H9 (cell line): ENCODE measurements around the gene ATP1A4. TPM values are rescaled to one million over a fixed set of nuclear protein-coding genes. Genes with fewer than 3 reads are reported as not detected.

ENCODE experiments used
- DNase-seq: peaks from one replicate; pipeline ENCODE4 v3.0.0-alpha.2; 2017
- H2AFZ ChIP-seq: one replicate; pipeline ENCODE4 v1.6.1; 2013; ENCODE audit warnings: mild to moderate bottlenecking, low read length, control low read depth, moderate library complexity
- H2AK5ac ChIP-seq: 2 replicates; pipeline ENCODE4 v1.6.1; 2013; ENCODE audit warnings: low read length, control low read depth, mixed read lengths; ENCODE audit not compliant: insufficient read length
- H2BK120ac ChIP-seq: one replicate; pipeline ENCODE4 v1.6.1; 2013; ENCODE audit warnings: low read depth, mild to moderate bottlenecking, low read length, control low read depth, inconsistent platforms; ENCODE audit not compliant: poor library complexity, severe bottlenecking
- H2BK12ac ChIP-seq: 2 replicates; pipeline ENCODE4 v1.6.1; 2013; ENCODE audit warnings: low read length, control low read depth, mixed read lengths, low read depth; ENCODE audit not compliant: insufficient read length
- H2BK15ac ChIP-seq: 2 replicates; pipeline ENCODE4 v1.6.1; 2013; ENCODE audit warnings: low read depth, low read length, control low read depth
- H2BK20ac ChIP-seq: one replicate; pipeline ENCODE4 v1.6.1; 2013; ENCODE audit warnings: low read depth, mild to moderate bottlenecking, low read length, control low read depth, inconsistent platforms; ENCODE audit not compliant: poor library complexity, severe bottlenecking
- H2BK5ac ChIP-seq: 2 replicates; pipeline ENCODE4 v1.6.1; 2013; ENCODE audit warnings: low read length, control low read depth, mixed read lengths; ENCODE audit not compliant: insufficient read length
- H3K14ac ChIP-seq: 2 replicates; pipeline ENCODE4 v1.6.1; 2013; ENCODE audit warnings: low read length, control low read depth; ENCODE audit not compliant: insufficient read depth
- H3K18ac ChIP-seq: 2 replicates; pipeline ENCODE4 v1.6.1; 2013; ENCODE audit warnings: low read depth, mild to moderate bottlenecking, mixed read lengths, low read length, control low read depth; ENCODE audit not compliant: insufficient read length
- H3K23ac ChIP-seq: 2 replicates; pipeline ENCODE4 v1.6.1; 2013; ENCODE audit warnings: low read length, control low read depth, mixed read lengths, low read depth; ENCODE audit not compliant: insufficient read length
- H3K23me2 ChIP-seq: 2 replicates; pipeline ENCODE4 v1.6.1; 2013; ENCODE audit warnings: low read depth, mild to moderate bottlenecking, mixed read lengths, low read length, control low read depth; ENCODE audit not compliant: insufficient read length, poor library complexity, severe bottlenecking
- H3K27ac ChIP-seq: 2 replicates; pipeline ENCODE4 v1.5.1; 2013; ENCODE audit warnings: low read length, control low read depth, mixed read lengths, low read depth; ENCODE audit not compliant: insufficient read length
- H3K27me3 ChIP-seq: 2 replicates; pipeline ENCODE4 v1.6.1; 2013; ENCODE audit warnings: low read length, control low read depth, inconsistent platforms; ENCODE audit not compliant: insufficient read depth
- H3K4ac ChIP-seq: 2 replicates; pipeline ENCODE4 v1.6.1; 2013; ENCODE audit warnings: low read depth, mild to moderate bottlenecking, control low read depth, inconsistent platforms, low read length, moderate library complexity
- H3K4me1 ChIP-seq: 2 replicates; pipeline ENCODE4 v1.6.1; 2013; ENCODE audit warnings: low read length, control low read depth, inconsistent platforms; ENCODE audit not compliant: insufficient read depth
- H3K4me2 ChIP-seq: 2 replicates; pipeline ENCODE4 v1.6.1; 2013; ENCODE audit warnings: low read length, control low read depth, mixed read lengths; ENCODE audit not compliant: insufficient read length, insufficient read depth
- H3K56ac ChIP-seq: 2 replicates; pipeline ENCODE4 v1.6.1; 2013; ENCODE audit warnings: low read depth, mild to moderate bottlenecking, mixed read lengths, low read length, control low read depth; ENCODE audit not compliant: insufficient read length
- H3K79me1 ChIP-seq: 2 replicates; pipeline ENCODE4 v1.6.1; 2013; ENCODE audit warnings: low read depth, mild to moderate bottlenecking, moderate library complexity, low read length, control low read depth, inconsistent platforms; ENCODE audit not compliant: insufficient read depth, poor library complexity, severe bottlenecking
- H3K79me2 ChIP-seq: 2 replicates; pipeline ENCODE4 v1.6.1; 2013; ENCODE audit warnings: low read length, control low read depth, inconsistent platforms; ENCODE audit not compliant: insufficient read depth
- H3K9ac ChIP-seq: 2 replicates; pipeline ENCODE4 v1.6.1; 2013; ENCODE audit warnings: low read length, control low read depth, mixed read lengths; ENCODE audit not compliant: insufficient read length; ENCODE audit errors: extremely low read depth
- H3K9me3 ChIP-seq: one replicate; pipeline ENCODE4 v1.6.1; 2013; ENCODE audit warnings: low read depth, low read length, inconsistent platforms; ENCODE audit not compliant: control insufficient read depth
- H3T11ph ChIP-seq: one replicate; pipeline ENCODE4 v1.6.1; 2013; ENCODE audit warnings: mild to moderate bottlenecking, low read length, control low read depth, inconsistent platforms
- H4K20me1 ChIP-seq: one replicate; pipeline ENCODE4 v1.6.1; 2013; ENCODE audit not compliant: control insufficient read depth, insufficient read length, insufficient read depth
- H4K5ac ChIP-seq: 2 replicates; pipeline ENCODE4 v1.6.1; 2013; ENCODE audit warnings: low read depth, mild to moderate bottlenecking, mixed read lengths, low read length, control low read depth; ENCODE audit not compliant: insufficient read length
- H4K8ac ChIP-seq: replicated peaks from 2 replicates; pipeline ENCODE4 v1.6.1; 2013; ENCODE audit warnings: low read length, control low read depth, mixed read lengths, low read depth; ENCODE audit not compliant: insufficient read length
- H4K91ac ChIP-seq: 2 replicates; pipeline ENCODE4 v1.6.1; 2013; ENCODE audit warnings: low read depth, mild to moderate bottlenecking, moderate library complexity, mixed read lengths, low read length, control low read depth; ENCODE audit not compliant: insufficient read length
- H3K27ac Mint-ChIP-seq, 3 experiments: 2 replicates in 2 of 3; 3 replicates in 1 of 3; pipeline ENCODE4 v1.8.0; 2020 to 2021; ENCODE audit warnings: mixed read lengths in 3 of 3, mild to moderate bottlenecking in 1 of 3, moderate library complexity in 1 of 3
- H3K27me3 Mint-ChIP-seq: 2 replicates; pipeline ENCODE4 v1.8.0; 2021; ENCODE audit warnings: low read depth, mild to moderate bottlenecking, moderate library complexity, mixed read lengths
- H3K36me3 Mint-ChIP-seq, 3 experiments: 2 replicates in 2 of 3; 3 replicates in 1 of 3; pipeline ENCODE4 v1.8.0; 2020 to 2021; ENCODE audit warnings: low read depth in 3 of 3, mixed read lengths in 3 of 3; ENCODE audit not compliant: insufficient read depth in 1 of 3
- H3K4me1 Mint-ChIP-seq, 2 experiments: 2 replicates each; pipeline ENCODE4 v1.8.0; 2020; ENCODE audit warnings: mixed read lengths in 2 of 2
- H3K4me3 Mint-ChIP-seq, 2 experiments: 2 replicates in 1 of 2; 3 replicates in 1 of 2; pipeline ENCODE4 v1.8.0; 2020 to 2021; ENCODE audit warnings: mild to moderate bottlenecking in 2 of 2, mixed read lengths in 2 of 2, moderate library complexity in 1 of 2
- H3K9me3 Mint-ChIP-seq, 2 experiments: 2 replicates in 1 of 2; 3 replicates in 1 of 2; pipeline ENCODE4 v1.8.0; 2020; ENCODE audit warnings: mild to moderate bottlenecking in 2 of 2, mixed read lengths in 2 of 2, moderate library complexity in 1 of 2
- WGBS: extraction: QIAGEN DNeasy Blood & Tissue Kit; methylation state at CpG from one replicate; pipeline ENCODE4 v1.1.7; 2013; ENCODE audit warnings: missing lambda C conversion rate, low lambda C conversion rate, mixed read lengths; ENCODE audit not compliant: insufficient read length; ENCODE audit errors: extremely low coverage; 5-methylcytosine and 5-hydroxymethylcytosine counted together
- total RNA-seq: library from RNA; stranded (reverse); gene quantifications from 2 replicates; pipeline ENCODE4 v1.2.1, GENCODE V29; 2021
- TF ChIP-seq, protein P1 (sequence below): fragments of 200-600 bp; sonication (generic); conservative IDR thresholded peaks from 3 replicates; pipeline ENCODE4 v1.8.0; 2021; ENCODE audit warnings: antibody characterized with exemption, mild to moderate bottlenecking

The ATP1A4 gene
- total RNA-seq, 1 experiment from 2014 or later: 0.20 TPM

DNA sequence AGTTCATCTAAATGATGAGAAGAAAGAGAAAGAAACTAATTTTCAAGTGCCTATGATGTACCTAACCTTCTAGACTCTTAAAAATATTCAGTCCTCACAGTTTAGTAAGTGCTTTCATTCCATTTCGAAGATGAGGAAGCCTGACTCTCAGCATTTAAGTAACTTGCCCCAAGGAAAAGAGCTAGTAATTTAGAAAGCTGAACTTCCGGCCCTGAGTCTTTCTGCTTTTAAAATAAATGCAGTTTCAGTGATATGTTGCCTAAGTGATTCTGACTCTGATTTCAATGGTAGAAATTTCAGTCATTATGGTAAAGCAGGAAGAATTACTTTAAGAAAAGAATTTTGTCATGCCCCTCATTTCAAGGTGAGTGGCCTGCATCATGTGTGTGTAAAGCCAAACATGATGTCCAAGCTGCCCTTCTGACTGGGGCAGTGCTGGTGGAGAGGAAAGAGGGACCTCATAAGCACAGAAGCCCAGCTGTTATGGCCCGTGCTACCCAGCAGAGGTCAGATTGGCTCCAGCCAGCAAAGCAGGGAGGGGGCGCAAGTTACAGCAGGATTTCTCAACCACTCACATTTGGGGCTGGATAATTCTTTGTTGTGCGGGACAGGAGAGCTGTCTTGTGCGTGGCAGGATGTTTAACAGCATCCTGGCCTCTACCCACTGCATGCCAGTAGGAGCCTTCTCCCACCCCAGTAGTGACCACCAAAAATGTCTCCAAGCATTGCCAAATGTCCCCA lies 10.7 kb downstream of the ATP1A4 start:
- H4K91ac ChIP-seq: no peak overlapping the region
- no peak overlapping the region for H3K4ac ChIP-seq
- H3K27me3 ChIP-seq: no peaks in the 10 kb centered on the region
- H4K20me1 ChIP-seq: no peaks in the 10 kb centered on the region
- H2BK15ac ChIP-seq: no peak overlapping the region
- no peak overlapping the region for H2BK12ac ChIP-seq
- no peak overlapping the region for H2BK5ac ChIP-seq
- no peak overlapping the region for H2BK120ac ChIP-seq
- no peak overlapping the region for H3K56ac ChIP-seq
- peak; percentile 85 for DNase-seq
- H3K79me2 ChIP-seq: no peaks in the 10 kb centered on the region
- no peaks in the 10 kb centered on the region for H3K36me3 Mint-ChIP-seq
- no peak overlapping the region for H3K4me2 ChIP-seq
- no peak overlapping the region for H3K18ac ChIP-seq
- H3K27me3 Mint-ChIP-seq: peaks cover 23% of the 10 kb centered on the region
- H3K4me1 ChIP-seq: peaks cover 2% of the 10 kb centered on the region; the same call in 1 of the 2 replicates
- H3T11ph ChIP-seq: no peak overlapping the region
- no peak overlapping the region for H3K23ac ChIP-seq
- H3K9me3 ChIP-seq: no peaks in the 10 kb centered on the region
- H4K5ac ChIP-seq: no peak overlapping the region
- H3K9me3 Mint-ChIP-seq: no peaks in the 10 kb centered on the region
- H2AFZ ChIP-seq: no peak overlapping the region
- no peak overlapping the region for H3K14ac ChIP-seq
- H3K79me1 ChIP-seq: no peaks in the 10 kb centered on the region
- H2BK20ac ChIP-seq: no peak overlapping the region
- no peaks in the 10 kb centered on the region for H3K23me2 ChIP-seq
- no peak overlapping the region for H3K9ac ChIP-seq
- TF ChIP-seq, protein P1, sequence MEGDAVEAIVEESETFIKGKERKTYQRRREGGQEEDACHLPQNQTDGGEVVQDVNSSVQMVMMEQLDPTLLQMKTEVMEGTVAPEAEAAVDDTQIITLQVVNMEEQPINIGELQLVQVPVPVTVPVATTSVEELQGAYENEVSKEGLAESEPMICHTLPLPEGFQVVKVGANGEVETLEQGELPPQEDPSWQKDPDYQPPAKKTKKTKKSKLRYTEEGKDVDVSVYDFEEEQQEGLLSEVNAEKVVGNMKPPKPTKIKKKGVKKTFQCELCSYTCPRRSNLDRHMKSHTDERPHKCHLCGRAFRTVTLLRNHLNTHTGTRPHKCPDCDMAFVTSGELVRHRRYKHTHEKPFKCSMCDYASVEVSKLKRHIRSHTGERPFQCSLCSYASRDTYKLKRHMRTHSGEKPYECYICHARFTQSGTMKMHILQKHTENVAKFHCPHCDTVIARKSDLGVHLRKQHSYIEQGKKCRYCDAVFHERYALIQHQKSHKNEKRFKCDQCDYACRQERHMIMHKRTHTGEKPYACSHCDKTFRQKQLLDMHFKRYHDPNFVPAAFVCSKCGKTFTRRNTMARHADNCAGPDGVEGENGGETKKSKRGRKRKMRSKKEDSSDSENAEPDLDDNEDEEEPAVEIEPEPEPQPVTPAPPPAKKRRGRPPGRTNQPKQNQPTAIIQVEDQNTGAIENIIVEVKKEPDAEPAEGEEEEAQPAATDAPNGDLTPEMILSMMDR: peak; percentile 87
- no CpG with 5 or more reads among the region's 6 CpGs for WGBS
- no peak overlapping the region for H2AK5ac ChIP-seq
- peaks cover 8 to 19% of the 10 kb centered on the region in 2 experiments for H3K4me1 Mint-ChIP-seq
- no peak overlapping the region for H3K27ac Mint-ChIP-seq
- no peak overlapping the region for H4K8ac ChIP-seq
- H3K27ac ChIP-seq: no peak overlapping the region
- H3K4me3 Mint-ChIP-seq: no peak overlapping the region; a peak in 1 of 5 replicates
